ENCODE measurements around the gene UPB1.

DNA sequence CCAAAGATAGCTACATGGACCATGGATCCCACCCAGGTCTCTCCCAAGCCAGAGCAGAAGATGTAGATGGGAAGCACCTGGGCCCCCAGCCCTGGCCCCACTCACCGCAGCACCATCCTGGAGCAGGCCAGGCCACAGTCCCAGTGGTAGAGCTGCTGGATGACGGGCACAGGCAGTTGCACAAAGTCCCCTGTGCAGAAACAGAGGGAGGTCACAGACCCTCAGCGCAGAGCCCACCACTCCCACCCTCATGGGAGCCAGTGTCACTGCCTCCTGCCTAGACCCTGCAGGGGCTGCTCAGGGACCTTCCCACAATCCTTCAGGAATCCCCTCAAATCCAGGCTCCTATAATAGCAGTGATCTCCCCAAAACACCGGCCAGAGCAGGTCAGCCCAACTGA lies 53.7 kb downstream of the UPB1 start:
- TF ChIP-seq ZNF232 (CRISPR knock-in tag; IDR thresholded peaks at IDR 0.05) (no peak), ESRRA (CRISPR knock-in tag; IDR thresholded peaks at IDR 0.05; ENCODE audit: borderline replicate concordance) (no peak), ETV6 (CRISPR knock-in tag; IDR thresholded peaks at IDR 0.05) (no peak), SMAD3 (CRISPR knock-in tag; IDR thresholded peaks at IDR 0.05; ENCODE audit: borderline replicate concordance) (no peak), NR1H2 (CRISPR knock-in tag; IDR thresholded peaks at IDR 0.05) (no peak), ZNF396 (CRISPR knock-in tag; IDR thresholded peaks at IDR 0.05; ENCODE audit: borderline replicate concordance) (no peak), JUN (CRISPR knock-in tag; IDR thresholded peaks at IDR 0.05) (no peak), E2F1 (CRISPR knock-in tag; IDR thresholded peaks at IDR 0.05) (no peak), ATF1 (CRISPR knock-in tag; IDR thresholded peaks at IDR 0.05) (no peak), TCF7 (CRISPR knock-in tag; IDR thresholded peaks at IDR 0.05; ENCODE audit: low read depth) (no peak), ZNF671 (CRISPR knock-in tag; IDR thresholded peaks at IDR 0.05) (no peak)
- TF ChIP-seq, protein P1, sequence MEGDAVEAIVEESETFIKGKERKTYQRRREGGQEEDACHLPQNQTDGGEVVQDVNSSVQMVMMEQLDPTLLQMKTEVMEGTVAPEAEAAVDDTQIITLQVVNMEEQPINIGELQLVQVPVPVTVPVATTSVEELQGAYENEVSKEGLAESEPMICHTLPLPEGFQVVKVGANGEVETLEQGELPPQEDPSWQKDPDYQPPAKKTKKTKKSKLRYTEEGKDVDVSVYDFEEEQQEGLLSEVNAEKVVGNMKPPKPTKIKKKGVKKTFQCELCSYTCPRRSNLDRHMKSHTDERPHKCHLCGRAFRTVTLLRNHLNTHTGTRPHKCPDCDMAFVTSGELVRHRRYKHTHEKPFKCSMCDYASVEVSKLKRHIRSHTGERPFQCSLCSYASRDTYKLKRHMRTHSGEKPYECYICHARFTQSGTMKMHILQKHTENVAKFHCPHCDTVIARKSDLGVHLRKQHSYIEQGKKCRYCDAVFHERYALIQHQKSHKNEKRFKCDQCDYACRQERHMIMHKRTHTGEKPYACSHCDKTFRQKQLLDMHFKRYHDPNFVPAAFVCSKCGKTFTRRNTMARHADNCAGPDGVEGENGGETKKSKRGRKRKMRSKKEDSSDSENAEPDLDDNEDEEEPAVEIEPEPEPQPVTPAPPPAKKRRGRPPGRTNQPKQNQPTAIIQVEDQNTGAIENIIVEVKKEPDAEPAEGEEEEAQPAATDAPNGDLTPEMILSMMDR (IDR thresholded peaks at IDR 0.05): no peak
- TF ChIP-seq, protein P2, sequence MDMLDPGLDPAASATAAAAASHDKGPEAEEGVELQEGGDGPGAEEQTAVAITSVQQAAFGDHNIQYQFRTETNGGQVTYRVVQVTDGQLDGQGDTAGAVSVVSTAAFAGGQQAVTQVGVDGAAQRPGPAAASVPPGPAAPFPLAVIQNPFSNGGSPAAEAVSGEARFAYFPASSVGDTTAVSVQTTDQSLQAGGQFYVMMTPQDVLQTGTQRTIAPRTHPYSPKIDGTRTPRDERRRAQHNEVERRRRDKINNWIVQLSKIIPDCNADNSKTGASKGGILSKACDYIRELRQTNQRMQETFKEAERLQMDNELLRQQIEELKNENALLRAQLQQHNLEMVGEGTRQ (CRISPR knock-in tag; IDR thresholded peaks at IDR 0.05): no peak
- TF ChIP-seq, protein P3, sequence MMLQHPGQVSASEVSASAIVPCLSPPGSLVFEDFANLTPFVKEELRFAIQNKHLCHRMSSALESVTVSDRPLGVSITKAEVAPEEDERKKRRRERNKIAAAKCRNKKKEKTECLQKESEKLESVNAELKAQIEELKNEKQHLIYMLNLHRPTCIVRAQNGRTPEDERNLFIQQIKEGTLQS (CRISPR knock-in tag; conservative IDR thresholded peaks at IDR 0.05): no peak

All from WTC11 (cell line).